Nephron (organoid): ENCODE data around the gene PRG2.
"Not testable (repeated sequence)": the region's sequence is repeated elsewhere in the genome, so short reads cannot be mapped to it uniquely, and the experiment has no call there.

Source experiments
- H3K27ac Mint-ChIP-seq, 3 experiments: 2 replicates each; pipeline ENCODE4 v1.8.0; 2020; ENCODE audit warnings: mixed read lengths in 3 of 3, mild to moderate bottlenecking in 2 of 3, moderate library complexity in 1 of 3
- H3K27me3 Mint-ChIP-seq: 2 replicates; pipeline ENCODE4 v1.8.0; 2021; ENCODE audit warnings: low read depth, mild to moderate bottlenecking, moderate library complexity, mixed read lengths
- H3K36me3 Mint-ChIP-seq: 2 replicates; pipeline ENCODE4 v1.8.0; 2020; ENCODE audit warnings: low read depth, mixed read lengths
- H3K4me1 Mint-ChIP-seq: 2 replicates; pipeline ENCODE4 v1.8.0; 2020; ENCODE audit warnings: mixed read lengths
- H3K4me3 Mint-ChIP-seq, 3 experiments: 2 replicates each; pipeline ENCODE4 v1.8.0; 2020; ENCODE audit warnings: mild to moderate bottlenecking in 3 of 3, mixed read lengths in 3 of 3, moderate library complexity in 2 of 3
- H3K9me3 Mint-ChIP-seq: 2 replicates; pipeline ENCODE4 v1.8.0; 2020; ENCODE audit warnings: mixed read lengths
- CTCF ChIP-seq, 3 experiments: fragments of 200-600 bp; sonication (generic); IDR thresholded peaks; one replicate each; pipeline ENCODE4 v1.5.0; 2021; ENCODE audit warnings: antibody characterized with exemption in 3 of 3; ENCODE audit not compliant: unreplicated experiment in 3 of 3

The PRG2 gene

DNA sequence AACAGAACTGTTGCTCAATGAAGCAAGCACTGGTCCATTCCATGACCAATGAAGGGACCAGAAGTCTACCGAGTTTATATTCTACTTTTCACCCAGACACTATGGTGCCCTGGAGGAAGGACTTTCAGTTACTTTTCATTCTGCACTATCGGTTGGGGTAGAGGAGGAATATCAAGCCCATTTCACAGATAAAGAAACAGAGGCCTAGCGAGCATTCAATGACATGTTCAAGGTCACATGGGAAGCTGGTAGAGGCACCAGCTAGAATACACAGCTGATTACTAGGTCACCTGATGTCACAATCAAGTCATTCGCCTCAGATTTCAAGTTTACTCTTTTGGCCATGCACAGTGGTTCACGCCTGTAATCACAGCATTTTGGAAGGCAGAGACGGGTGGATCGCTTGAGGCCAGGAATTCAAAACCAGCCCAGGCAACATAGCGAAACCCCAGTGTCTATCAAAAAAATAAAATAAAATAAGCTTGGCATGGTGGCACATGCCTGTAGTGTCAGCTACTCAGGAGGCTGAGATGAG, 17.6 kb upstream of the PRG2 start:
- no peak overlapping the region for H3K4me3 Mint-ChIP-seq
- no peaks in the 10 kb centered on the region for H3K27me3 Mint-ChIP-seq
- no peak for TF ChIP-seq CTCF (IDR thresholded peaks at IDR 0.05; ENCODE audit: unreplicated experiment in 3 of 3)
- no peaks in the 10 kb centered on the region for H3K9me3 Mint-ChIP-seq
- no peak overlapping the region for H3K27ac Mint-ChIP-seq
- H3K36me3 Mint-ChIP-seq = peaks cover 36% of the 10 kb centered on the region
- no peaks in the 10 kb centered on the region for H3K4me1 Mint-ChIP-seq

- H3K36me3 Mint-ChIP-seq = peaks cover 33% of the 10 kb centered on the region
- no peak overlapping the region for H3K27ac Mint-ChIP-seq
- no peaks in the 10 kb centered on the region for H3K9me3 Mint-ChIP-seq
- TF ChIP-seq CTCF (IDR thresholded peaks at IDR 0.05; ENCODE audit: unreplicated experiment in 3 of 3) = no peak
- H3K4me3 Mint-ChIP-seq = no peak overlapping the region
- H3K27me3 Mint-ChIP-seq = no peaks in the 10 kb centered on the region
- H3K4me1 Mint-ChIP-seq = no peaks in the 10 kb centered on the region
Observed at GRCh38 chr11:57407010-57407920, 16.8 kb upstream of the PRG2 start.

- Mint-ChIP-seq H3K27ac (no peak overlapping the region), H3K4me3 (no peak overlapping the region), H3K4me1 (no peaks in the 10 kb centered on the region), H3K27me3 (peaks cover under 1% of the 10 kb centered on the region), H3K36me3 (peaks cover 33% of the 10 kb centered on the region), H3K9me3 (no peaks in the 10 kb centered on the region)
- no peak for TF ChIP-seq CTCF (IDR thresholded peaks at IDR 0.05; ENCODE audit: unreplicated experiment in 3 of 3)
Observed at GRCh38 chr11:57406337-57406904, 16.0 kb upstream of the PRG2 start.

- peaks cover 9% of the 10 kb centered on the region for H3K27me3 Mint-ChIP-seq
- peaks cover 28% of the 10 kb centered on the region for H3K36me3 Mint-ChIP-seq
- TF ChIP-seq CTCF (IDR thresholded peaks at IDR 0.05; ENCODE audit: unreplicated experiment in 3 of 3) = no peak
- no peaks in the 10 kb centered on the region for H3K9me3 Mint-ChIP-seq
- no peak overlapping the region for H3K27ac Mint-ChIP-seq
- H3K4me1 Mint-ChIP-seq = no peaks in the 10 kb centered on the region
- no peak overlapping the region for H3K4me3 Mint-ChIP-seq
Observed at GRCh38 chr11:57405271-57405860, 14.9 kb upstream of the PRG2 start.

- Mint-ChIP-seq H3K4me3 (no peak overlapping the region), H3K27me3 (peaks cover 9% of the 10 kb centered on the region), H3K27ac (no peak overlapping the region), H3K9me3 (no peaks in the 10 kb centered on the region), H3K4me1 (no peaks in the 10 kb centered on the region), H3K36me3 (peaks cover 12% of the 10 kb centered on the region)
- no peak for TF ChIP-seq CTCF (IDR thresholded peaks at IDR 0.05; ENCODE audit: unreplicated experiment in 3 of 3)
Observed at GRCh38 chr11:57403802-57404147, 13.3 kb upstream of the PRG2 start.

GRCh38 chr11:57403003-57403801, 12.8 kb upstream of the PRG2 start:
- not testable (repeated sequence) for H3K4me3 Mint-ChIP-seq, H3K27me3 Mint-ChIP-seq, H3K27ac Mint-ChIP-seq, H3K4me1 Mint-ChIP-seq, H3K9me3 Mint-ChIP-seq
- H3K36me3 Mint-ChIP-seq = peaks cover 12% of the 10 kb centered on the region
